ENCODE data around the gene FAM24A.

The FAM24A gene

GRCh38 chr10:122931088-122931906 lies 20.9 kb downstream of the FAM24A start:
- no peak for DNase-seq (ENCODE audit: low read depth in 2 of 2)

- no peak for DNase-seq (ENCODE audit: low read depth in 2 of 2)
Observed at GRCh38 chr10:122939133-122939855, 28.9 kb downstream of the FAM24A start.

GRCh38 chr10:122939856-122940543 lies 29.6 kb downstream of the FAM24A start:
- DNase-seq (ENCODE audit: low read depth in 2 of 2) = peak; percentile 55 to 65

GRCh38 chr10:122949296-122949695 lies 38.9 kb downstream of the FAM24A start:
- DNase-seq (ENCODE audit: low read depth in 2 of 2) = no peak

GRCh38 chr10:122953902-122954730 lies 43.7 kb downstream of the FAM24A start, which contains the start of gene C10orf88:
Gene C10orf88 (minus strand): TSS chr10:122954227. CDS start chr10:122954178, 49 bp downstream.
- peak; percentile 97 for DNase-seq (ENCODE audit: low read depth in 2 of 2)

- DNase-seq (ENCODE audit: low read depth in 2 of 2) = no peak
Observed at GRCh38 chr10:122954731-122955050, 44.3 kb downstream of the FAM24A start.

GRCh38 chr10:122955892-122956291 lies 45.5 kb downstream of the FAM24A start:
- no peak for DNase-seq (ENCODE audit: low read depth in 2 of 2)

- DNase-seq (ENCODE audit: low read depth in 2 of 2) = no peak
Observed at GRCh38 chr10:122957474-122957873, 47.1 kb downstream of the FAM24A start.

GRCh38 chr10:122962405-122962804 lies 52.0 kb downstream of the FAM24A start:
- DNase-seq (ENCODE audit: low read depth in 2 of 2) = no peak
